ENCODE results near the gene DCLK3.

DCLK3 gene

GRCh38 chr3:36763850-36764703 is at the start of gene DCLK3:
Gene DCLK3 (minus strand): TSS chr3:36764553. CDS start chr3:36764263, 290 bp downstream.
- DNase-seq, result no peak

GRCh38 chr3:36813305-36813704 is 49.0 kb upstream of the DCLK3 start:
- no peak for DNase-seq

GRCh38 chr3:36812240-36812639 is 47.9 kb upstream of the DCLK3 start:
- no peak for DNase-seq

GRCh38 chr3:36811768-36812167 is 47.4 kb upstream of the DCLK3 start:
- no peak for DNase-seq

- DNase-seq, result no peak
Observed at GRCh38 chr3:36804295-36805055, 40.1 kb upstream of the DCLK3 start.

- DNase-seq, result no peak
Observed at GRCh38 chr3:36803091-36803791, 38.9 kb upstream of the DCLK3 start.

GRCh38 chr3:36800533-36801116 is 36.3 kb upstream of the DCLK3 start:
- DNase-seq, result no peak

GRCh38 chr3:36796881-36797280 is 32.5 kb upstream of the DCLK3 start:
- no peak for DNase-seq

- no peak for DNase-seq
Observed at GRCh38 chr3:36796161-36796560, 31.8 kb upstream of the DCLK3 start.

- DNase-seq, result no peak
Observed at GRCh38 chr3:36795622-36796021, 31.3 kb upstream of the DCLK3 start.

GRCh38 chr3:36792342-36792741 is 28.0 kb upstream of the DCLK3 start:
- DNase-seq, result no peak

GRCh38 chr3:36790765-36791164 is 26.4 kb upstream of the DCLK3 start:
- DNase-seq, result no peak

- DNase-seq, result no peak
Observed at GRCh38 chr3:36786921-36787890, 22.9 kb upstream of the DCLK3 start.

GRCh38 chr3:36784138-36784635 is 19.8 kb upstream of the DCLK3 start:
- DNase-seq, result no peak

GRCh38 chr3:36777424-36778218 is 13.3 kb upstream of the DCLK3 start:
- no peak for DNase-seq

- no peak for DNase-seq
Observed at GRCh38 chr3:36776436-36776835, 12.1 kb upstream of the DCLK3 start.

GRCh38 chr3:36774052-36774451 is 9.7 kb upstream of the DCLK3 start:
- DNase-seq, result no peak

GRCh38 chr3:36771931-36772330 is 7.6 kb upstream of the DCLK3 start:
- DNase-seq, result peak; percentile 12

GRCh38 chr3:36769926-36770325 is 5.6 kb upstream of the DCLK3 start:
- DNase-seq, result no peak

GRCh38 chr3:36765104-36765503 is 751 bp upstream of the DCLK3 start:
- no peak for DNase-seq

- no peak for DNase-seq
Observed at GRCh38 chr3:36764704-36765038, 318 bp upstream of the DCLK3 start.

All from NCI-H1694 treated with DMSO at 0.1 percent for 48 hours (cell line).